WTC11 (cell line): ENCODE data around the gene TMTC2. TPM values are rescaled to one million over a fixed set of nuclear protein-coding genes. Genes with fewer than 3 reads are reported as not detected.

ENCODE experiments used
- ATAC-seq: fragments of 200-7000 bp; cut with Tn5 transposase; 2 replicates; pipeline ENCODE4 v1.10.0; 2021; ENCODE audit warnings: mild to moderate bottlenecking, moderate library complexity
- CTCF ChIA-PET: fragments of 300-600 bp; sonication (Branson Sonifier 250); formaldehyde crosslinking; loops from one replicate; lab custom pipeline; 2021; ENCODE audit warnings: antibody characterized with exemption; lab: Charles Lee
- POLR2A ChIA-PET: fragments of 350-600 bp; sonication (Branson Sonifier 250); formaldehyde crosslinking; loops from one replicate; lab custom pipeline; 2021; ENCODE audit warnings: antibody characterized with exemption; lab: Charles Lee
- DNase-seq: peaks from one replicate; pipeline ENCODE4 v3.0.0; 2021; ENCODE audit warnings: low spot score
- H3K27ac Mint-ChIP-seq: 2 replicates; pipeline ENCODE4 v1.8.0; 2021; ENCODE audit warnings: mixed read lengths
- H3K27me3 Mint-ChIP-seq: 2 replicates; pipeline ENCODE4 v1.8.0; 2021; ENCODE audit warnings: low read depth, mild to moderate bottlenecking, moderate library complexity, mixed read lengths
- H3K36me3 Mint-ChIP-seq: 2 replicates; pipeline ENCODE4 v1.8.0; 2021; ENCODE audit warnings: mixed read lengths
- H3K4me1 Mint-ChIP-seq: 2 replicates; pipeline ENCODE4 v1.8.0; 2022; ENCODE audit warnings: mixed read lengths
- H3K4me3 Mint-ChIP-seq: 2 replicates; pipeline ENCODE4 v1.8.0; 2021; ENCODE audit warnings: mild to moderate bottlenecking, moderate library complexity, mixed read lengths
- H3K9me3 Mint-ChIP-seq: 2 replicates; pipeline ENCODE4 v1.8.0; 2021; ENCODE audit warnings: mixed read lengths
- CREM ChIP-seq: sonication (generic); formaldehyde crosslinking; IDR thresholded peaks from 2 replicates; pipeline ENCODE4 v1.8.1; 2022; ENCODE audit warnings: mild to moderate bottlenecking, missing genetic modification reagents, moderate library complexity
- ESRRA ChIP-seq: sonication (generic); formaldehyde crosslinking; IDR thresholded peaks from 2 replicates; pipeline ENCODE4 v1.8.1; 2022; ENCODE audit warnings: mild to moderate bottlenecking, missing genetic modification reagents, borderline replicate concordance
- FOXK1 ChIP-seq: sonication (generic); formaldehyde crosslinking; IDR thresholded peaks from 2 replicates; pipeline ENCODE4 v1.8.0; 2022; ENCODE audit warnings: mild to moderate bottlenecking, moderate library complexity, missing genetic modification reagents
- FOXP1 ChIP-seq: sonication (generic); formaldehyde crosslinking; IDR thresholded peaks from 2 replicates; pipeline ENCODE4 v1.8.0; 2022; ENCODE audit warnings: missing genetic modification reagents, mild to moderate bottlenecking, moderate library complexity, borderline replicate concordance
- NR3C1 ChIP-seq: sonication (generic); formaldehyde crosslinking; conservative IDR thresholded peaks from 2 replicates; pipeline ENCODE4 v1.8.1; 2023; ENCODE audit warnings: low read depth, mild to moderate bottlenecking, missing genetic modification reagents
- PRRX2 ChIP-seq: fragments of 250-450 bp; sonication (Bioruptor Pico); IDR thresholded peaks from 2 replicates; pipeline ENCODE4 v1.8.0; 2021; ENCODE audit warnings: mild to moderate bottlenecking
- RELA ChIP-seq: sonication (generic); formaldehyde crosslinking; IDR thresholded peaks from 2 replicates; pipeline ENCODE4 v1.8.1; 2022; ENCODE audit warnings: missing genetic modification reagents, mild to moderate bottlenecking, borderline replicate concordance
- RORB ChIP-seq: fragments of 250-450 bp; sonication (Bioruptor Pico); IDR thresholded peaks from 2 replicates; pipeline ENCODE4 v1.9.0; 2021; ENCODE audit warnings: mild to moderate bottlenecking
- TCF7 ChIP-seq: sonication (generic); formaldehyde crosslinking; IDR thresholded peaks from 2 replicates; pipeline ENCODE4 v1.8.0; 2022; ENCODE audit warnings: mild to moderate bottlenecking, low read depth, missing genetic modification reagents, moderate library complexity
- ZNF396 ChIP-seq: fragments of 250-450 bp; sonication (Bioruptor Pico); IDR thresholded peaks from 2 replicates; pipeline ENCODE4 v1.8.0; 2021; ENCODE audit warnings: mild to moderate bottlenecking, moderate library complexity, borderline replicate concordance
- ZNF416 ChIP-seq: fragments of 250-450 bp; sonication (Bioruptor Pico); IDR thresholded peaks from 2 replicates; pipeline ENCODE4 v1.9.0; 2021; ENCODE audit warnings: mild to moderate bottlenecking, inconsistent platforms
- ZNF671 ChIP-seq: fragments of 250-450 bp; sonication (Bioruptor Pico); IDR thresholded peaks from 2 replicates; pipeline ENCODE4 v1.8.0; 2021; ENCODE audit warnings: mild to moderate bottlenecking
- total RNA-seq: library from RNA; stranded (reverse); gene quantifications from 3 replicates; pipeline ENCODE4 v1.2.3, GENCODE V29; 2021
- TF ChIP-seq, protein P1 (sequence below): sonication (generic); formaldehyde crosslinking; IDR thresholded peaks from 2 replicates; pipeline ENCODE4 v1.8.1; 2023; ENCODE audit warnings: mild to moderate bottlenecking, moderate library complexity, missing genetic modification reagents
- TF ChIP-seq, protein P2 (sequence below): fragments of 200-600 bp; IDR thresholded peaks from 2 replicates; pipeline ENCODE4 v1.8.0; 2022; ENCODE audit warnings: antibody characterized with exemption
- TF ChIP-seq, protein P3 (sequence below): sonication (generic); formaldehyde crosslinking; IDR thresholded peaks from 2 replicates; pipeline ENCODE4 v1.8.0; 2022; ENCODE audit warnings: mild to moderate bottlenecking, missing genetic modification reagents
- TF ChIP-seq, protein P4 (sequence below): fragments of 250-450 bp; sonication (Bioruptor Pico); IDR thresholded peaks from 2 replicates; pipeline ENCODE4 v1.9.0; 2021; ENCODE audit warnings: mild to moderate bottlenecking
- TF ChIP-seq, protein P5 (sequence below): fragments of 250-450 bp; sonication (Bioruptor Pico); IDR thresholded peaks from 2 replicates; pipeline ENCODE4 v1.8.0; 2021; ENCODE audit warnings: mild to moderate bottlenecking
- TF ChIP-seq, protein P6 (sequence below): sonication (generic); formaldehyde crosslinking; IDR thresholded peaks from 2 replicates; pipeline ENCODE4 v1.8.1; 2023; ENCODE audit warnings: mild to moderate bottlenecking, missing genetic modification reagents, moderate library complexity
- TF ChIP-seq, protein P7 (sequence below): sonication (generic); formaldehyde crosslinking; conservative IDR thresholded peaks from 2 replicates; pipeline ENCODE4 v1.8.1; 2022; ENCODE audit warnings: mild to moderate bottlenecking, missing genetic modification reagents

TMTC2 gene
- total RNA-seq, 1 experiment from 2014 or later: 6.4 TPM

DNA sequence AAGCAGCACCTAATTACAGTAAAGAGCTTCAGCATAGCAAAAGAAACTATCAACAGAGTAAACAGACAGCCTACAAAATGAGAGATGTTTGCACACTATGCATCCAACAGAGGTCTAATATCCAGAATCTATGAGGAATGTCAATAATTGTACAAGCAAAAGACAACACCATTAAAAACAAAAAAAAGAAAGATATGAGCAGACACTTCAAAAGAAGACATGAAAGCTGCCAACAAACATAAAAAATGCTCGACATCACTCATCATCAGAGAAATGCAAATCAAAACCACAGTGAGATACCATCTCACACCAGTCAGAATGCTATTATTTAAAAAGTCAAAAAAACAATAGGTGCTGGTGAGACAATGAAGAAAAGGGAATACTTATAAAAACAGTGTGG is 273.1 kb downstream of the TMTC2 start (continued):
- TF ChIP-seq, protein P1, sequence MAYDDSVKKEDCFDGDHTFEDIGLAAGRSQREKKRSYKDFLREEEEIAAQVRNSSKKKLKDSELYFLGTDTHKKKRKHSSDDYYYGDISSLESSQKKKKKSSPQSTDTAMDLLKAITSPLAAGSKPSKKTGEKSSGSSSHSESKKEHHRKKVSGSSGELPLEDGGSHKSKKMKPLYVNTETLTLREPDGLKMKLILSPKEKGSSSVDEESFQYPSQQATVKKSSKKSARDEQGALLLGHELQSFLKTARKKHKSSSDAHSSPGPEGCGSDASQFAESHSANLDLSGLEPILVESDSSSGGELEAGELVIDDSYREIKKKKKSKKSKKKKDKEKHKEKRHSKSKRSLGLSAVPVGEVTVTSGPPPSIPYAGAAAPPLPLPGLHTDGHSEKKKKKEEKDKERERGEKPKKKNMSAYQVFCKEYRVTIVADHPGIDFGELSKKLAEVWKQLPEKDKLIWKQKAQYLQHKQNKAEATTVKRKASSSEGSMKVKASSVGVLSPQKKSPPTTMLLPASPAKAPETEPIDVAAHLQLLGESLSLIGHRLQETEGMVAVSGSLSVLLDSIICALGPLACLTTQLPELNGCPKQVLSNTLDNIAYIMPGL: no peak
- TF ChIP-seq FOXP1 (CRISPR knock-in tag) (no peak), ZNF416 (CRISPR knock-in tag) (no peak), FOXK1 (CRISPR knock-in tag) (no peak)
- TF ChIP-seq, protein P2, sequence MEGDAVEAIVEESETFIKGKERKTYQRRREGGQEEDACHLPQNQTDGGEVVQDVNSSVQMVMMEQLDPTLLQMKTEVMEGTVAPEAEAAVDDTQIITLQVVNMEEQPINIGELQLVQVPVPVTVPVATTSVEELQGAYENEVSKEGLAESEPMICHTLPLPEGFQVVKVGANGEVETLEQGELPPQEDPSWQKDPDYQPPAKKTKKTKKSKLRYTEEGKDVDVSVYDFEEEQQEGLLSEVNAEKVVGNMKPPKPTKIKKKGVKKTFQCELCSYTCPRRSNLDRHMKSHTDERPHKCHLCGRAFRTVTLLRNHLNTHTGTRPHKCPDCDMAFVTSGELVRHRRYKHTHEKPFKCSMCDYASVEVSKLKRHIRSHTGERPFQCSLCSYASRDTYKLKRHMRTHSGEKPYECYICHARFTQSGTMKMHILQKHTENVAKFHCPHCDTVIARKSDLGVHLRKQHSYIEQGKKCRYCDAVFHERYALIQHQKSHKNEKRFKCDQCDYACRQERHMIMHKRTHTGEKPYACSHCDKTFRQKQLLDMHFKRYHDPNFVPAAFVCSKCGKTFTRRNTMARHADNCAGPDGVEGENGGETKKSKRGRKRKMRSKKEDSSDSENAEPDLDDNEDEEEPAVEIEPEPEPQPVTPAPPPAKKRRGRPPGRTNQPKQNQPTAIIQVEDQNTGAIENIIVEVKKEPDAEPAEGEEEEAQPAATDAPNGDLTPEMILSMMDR: no peak
- TF ChIP-seq, protein P3, sequence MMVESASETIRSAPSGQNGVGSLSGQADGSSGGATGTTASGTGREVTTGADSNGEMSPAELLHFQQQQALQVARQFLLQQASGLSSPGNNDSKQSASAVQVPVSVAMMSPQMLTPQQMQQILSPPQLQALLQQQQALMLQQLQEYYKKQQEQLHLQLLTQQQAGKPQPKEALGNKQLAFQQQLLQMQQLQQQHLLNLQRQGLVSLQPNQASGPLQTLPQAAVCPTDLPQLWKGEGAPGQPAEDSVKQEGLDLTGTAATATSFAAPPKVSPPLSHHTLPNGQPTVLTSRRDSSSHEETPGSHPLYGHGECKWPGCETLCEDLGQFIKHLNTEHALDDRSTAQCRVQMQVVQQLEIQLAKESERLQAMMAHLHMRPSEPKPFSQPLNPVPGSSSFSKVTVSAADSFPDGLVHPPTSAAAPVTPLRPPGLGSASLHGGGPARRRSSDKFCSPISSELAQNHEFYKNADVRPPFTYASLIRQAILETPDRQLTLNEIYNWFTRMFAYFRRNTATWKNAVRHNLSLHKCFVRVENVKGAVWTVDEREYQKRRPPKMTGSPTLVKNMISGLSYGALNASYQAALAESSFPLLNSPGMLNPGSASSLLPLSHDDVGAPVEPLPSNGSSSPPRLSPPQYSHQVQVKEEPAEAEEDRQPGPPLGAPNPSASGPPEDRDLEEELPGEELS (CRISPR knock-in tag): no peak

DNA sequence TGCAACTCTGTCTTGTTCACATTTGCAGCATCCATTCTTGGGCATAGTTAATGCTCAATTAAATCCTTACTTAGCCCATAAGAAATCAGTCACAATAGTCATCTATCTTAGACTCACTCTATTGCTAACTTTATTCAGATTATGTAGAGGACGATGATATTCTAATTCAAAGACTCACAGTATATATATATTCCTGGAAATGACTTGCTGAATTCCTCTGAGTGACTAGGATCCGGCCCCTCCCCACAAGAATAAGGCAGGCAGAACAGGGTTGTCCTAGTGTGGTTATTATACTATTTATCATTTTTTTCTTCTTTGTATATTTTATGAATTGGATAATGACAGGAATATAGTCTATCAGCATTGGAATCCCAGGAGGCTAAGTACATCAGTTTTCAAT is 275.1 kb downstream of the TMTC2 start:
- Mint-ChIP-seq H3K36me3 (no peaks in the 10 kb centered on the region), H3K4me3 (no peak overlapping the region), H3K27ac (no peak overlapping the region), H3K9me3 (no peaks in the 10 kb centered on the region)
- CTCF ChIA-PET: no interaction called here
- TF ChIP-seq, protein P4, sequence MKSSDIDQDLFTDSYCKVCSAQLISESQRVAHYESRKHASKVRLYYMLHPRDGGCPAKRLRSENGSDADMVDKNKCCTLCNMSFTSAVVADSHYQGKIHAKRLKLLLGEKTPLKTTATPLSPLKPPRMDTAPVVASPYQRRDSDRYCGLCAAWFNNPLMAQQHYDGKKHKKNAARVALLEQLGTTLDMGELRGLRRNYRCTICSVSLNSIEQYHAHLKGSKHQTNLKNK (CRISPR knock-in tag): no peak
- TF ChIP-seq, protein P5, sequence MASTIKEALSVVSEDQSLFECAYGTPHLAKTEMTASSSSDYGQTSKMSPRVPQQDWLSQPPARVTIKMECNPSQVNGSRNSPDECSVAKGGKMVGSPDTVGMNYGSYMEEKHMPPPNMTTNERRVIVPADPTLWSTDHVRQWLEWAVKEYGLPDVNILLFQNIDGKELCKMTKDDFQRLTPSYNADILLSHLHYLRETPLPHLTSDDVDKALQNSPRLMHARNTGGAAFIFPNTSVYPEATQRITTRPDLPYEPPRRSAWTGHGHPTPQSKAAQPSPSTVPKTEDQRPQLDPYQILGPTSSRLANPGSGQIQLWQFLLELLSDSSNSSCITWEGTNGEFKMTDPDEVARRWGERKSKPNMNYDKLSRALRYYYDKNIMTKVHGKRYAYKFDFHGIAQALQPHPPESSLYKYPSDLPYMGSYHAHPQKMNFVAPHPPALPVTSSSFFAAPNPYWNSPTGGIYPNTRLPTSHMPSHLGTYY: no peak
- TF ChIP-seq RORB (no peak), ZNF671 (CRISPR knock-in tag) (no peak), TCF7 (no peak), CREM (no peak), RELA (CRISPR knock-in tag) (no peak), PRRX2 (CRISPR knock-in tag) (no peak), ZNF396 (CRISPR knock-in tag) (no peak), ESRRA (CRISPR knock-in tag) (no peak), NR3C1 (no peak)
- TF ChIP-seq, protein P6, sequence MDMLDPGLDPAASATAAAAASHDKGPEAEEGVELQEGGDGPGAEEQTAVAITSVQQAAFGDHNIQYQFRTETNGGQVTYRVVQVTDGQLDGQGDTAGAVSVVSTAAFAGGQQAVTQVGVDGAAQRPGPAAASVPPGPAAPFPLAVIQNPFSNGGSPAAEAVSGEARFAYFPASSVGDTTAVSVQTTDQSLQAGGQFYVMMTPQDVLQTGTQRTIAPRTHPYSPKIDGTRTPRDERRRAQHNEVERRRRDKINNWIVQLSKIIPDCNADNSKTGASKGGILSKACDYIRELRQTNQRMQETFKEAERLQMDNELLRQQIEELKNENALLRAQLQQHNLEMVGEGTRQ: no peak
- TF ChIP-seq, protein P7, sequence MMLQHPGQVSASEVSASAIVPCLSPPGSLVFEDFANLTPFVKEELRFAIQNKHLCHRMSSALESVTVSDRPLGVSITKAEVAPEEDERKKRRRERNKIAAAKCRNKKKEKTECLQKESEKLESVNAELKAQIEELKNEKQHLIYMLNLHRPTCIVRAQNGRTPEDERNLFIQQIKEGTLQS (CRISPR knock-in tag): no peak
- TF ChIP-seq, all 79 proteins: peak for 0
- Mint-ChIP-seq H3K27me3 (no peaks in the 10 kb centered on the region), H3K4me1 (peaks cover 13% of the 10 kb centered on the region)
- ATAC-seq: no peak
- no peak for DNase-seq
- POLR2A ChIA-PET: no interaction called here
